AML-193 (cell line): ENCODE measurements around the gene IKBKG.
"Not testable (repeated sequence)": the region's sequence is repeated elsewhere in the genome, so short reads cannot be mapped to it uniquely, and the experiment has no call there.

Experiments
- DNase-seq, 2 experiments: peaks; one replicate each; lab custom pipeline; 2025; lab: John Stamatoyannopoulos, UW

The IKBKG gene

GRCh38 chrX:154605566-154605965 lies 58.1 kb downstream of the IKBKG start:
- DNase-seq = no peak

DNA sequence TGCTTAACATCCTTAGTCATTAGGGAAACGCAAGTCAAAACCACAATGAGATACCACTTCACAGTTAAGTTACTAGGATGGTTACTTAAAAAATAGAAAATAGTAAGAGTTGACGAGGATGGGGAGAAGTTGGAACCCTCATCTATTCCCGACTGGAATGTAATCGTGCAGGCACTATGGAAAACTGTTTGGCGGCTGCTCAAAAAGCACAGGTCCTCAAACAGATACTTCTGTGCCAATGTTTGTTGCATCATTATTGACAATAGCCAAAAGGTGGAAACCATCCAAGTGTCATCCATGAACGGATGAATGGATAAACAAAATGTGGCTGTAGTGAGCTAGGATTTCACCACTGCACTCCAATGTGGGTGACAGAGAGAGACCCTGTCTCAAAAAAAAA lies 60.0 kb downstream of the IKBKG start:
- no peak for DNase-seq

GRCh38 chrX:154607976-154608375 lies 60.6 kb downstream of the IKBKG start:
- DNase-seq = not testable (repeated sequence)

DNA sequence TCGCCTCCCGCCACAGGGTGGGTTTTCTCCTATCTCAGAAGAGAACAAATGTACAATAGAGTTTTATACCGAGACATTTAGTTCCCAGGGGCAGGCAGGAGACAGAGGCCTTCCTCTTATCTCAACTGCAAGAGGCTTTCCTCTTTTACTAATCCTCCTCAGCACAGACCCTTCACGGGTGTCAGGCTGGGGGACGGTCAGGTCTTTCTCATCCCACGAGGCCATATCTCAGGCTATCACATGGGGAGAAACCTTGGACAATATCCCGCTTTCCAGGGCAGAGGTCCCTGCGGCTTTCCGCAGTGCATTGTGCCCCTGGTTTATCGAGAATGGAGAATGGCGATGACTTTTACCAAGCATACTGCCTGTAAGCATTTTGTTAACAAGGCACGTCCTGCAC lies 61.4 kb downstream of the IKBKG start:
- DNase-seq = not testable (repeated sequence)

DNA sequence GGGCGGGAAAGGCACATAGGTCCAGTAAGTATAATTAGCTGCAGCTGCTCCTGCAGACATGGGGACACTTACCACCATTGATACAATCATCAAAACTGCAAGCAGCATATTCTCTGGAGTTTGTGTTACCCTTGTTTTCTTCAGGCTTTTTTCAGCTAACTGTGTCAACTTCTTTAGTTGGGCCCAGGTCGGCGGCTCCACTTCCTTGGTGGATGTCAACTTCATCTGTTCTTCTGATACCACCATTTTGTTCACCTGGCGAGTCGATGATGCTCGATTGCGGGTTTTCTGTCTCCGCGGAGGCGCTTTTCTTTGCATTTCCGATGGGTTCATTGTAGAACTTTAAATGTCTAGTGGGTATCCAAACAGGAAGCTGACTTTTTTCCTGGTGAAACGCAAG lies 63.7 kb downstream of the IKBKG start:
- DNase-seq = not testable (repeated sequence)

- DNase-seq = not testable (repeated sequence)
Measured at GRCh38 chrX:154613586-154613985, 66.2 kb downstream of the IKBKG start.
